HCT116 (cell line): ENCODE measurements around the gene ZNF618.

ENCODE experiments used
- ATF3 ChIP-seq: IDR thresholded peaks from 2 replicates; pipeline ENCODE4 v1.6.1; 2012
- CEBPB ChIP-seq: IDR thresholded peaks from 2 replicates; pipeline ENCODE4 v1.6.1; 2012; ENCODE audit warnings: low read depth
- CTCF ChIP-seq, 3 experiments: fragments of 200-600 bp in 1 of 3; sonication (generic) in 1 of 3; IDR thresholded peaks in 2 of 3; conservative IDR thresholded peaks in 1 of 3; 2 replicates each; pipeline ENCODE4 v1.5.1; 2012 to 2017; ENCODE audit warnings: low read depth in 2 of 3, low read length in 2 of 3, antibody characterized with exemption in 1 of 3, borderline replicate concordance in 1 of 3, control low read depth in 1 of 3, mild to moderate bottlenecking in 1 of 3, mixed read lengths in 1 of 3, mixed run types in 1 of 3, moderate library complexity in 1 of 3; ENCODE audit not compliant: insufficient read depth in 1 of 3
- ELF1 ChIP-seq: IDR thresholded peaks from 2 replicates; pipeline ENCODE4 v1.6.1; 2012; ENCODE audit warnings: low read depth, borderline replicate concordance
- EZH2 ChIP-seq: fragments of 200-600 bp; sonication (generic); IDR thresholded peaks from 2 replicates; pipeline ENCODE4 v1.6.1; 2017; ENCODE audit warnings: antibody characterized with exemption, mixed run types
- FOSL1 ChIP-seq: IDR thresholded peaks from 2 replicates; pipeline ENCODE4 v1.6.1; 2012; ENCODE audit warnings: low read depth
- MAX ChIP-seq: IDR thresholded peaks from 2 replicates; pipeline ENCODE4 v1.6.1; 2012
- POLR2A ChIP-seq: IDR thresholded peaks from 2 replicates; pipeline ENCODE4 v1.7.0; 2011; ENCODE audit warnings: borderline replicate concordance; ENCODE audit not compliant: insufficient read depth, insufficient read length; ENCODE audit errors: extremely low read depth
- POLR2AphosphoS5 ChIP-seq: IDR thresholded peaks from 2 replicates; pipeline ENCODE4 v1.6.1; 2011; ENCODE audit warnings: mild to moderate bottlenecking, low read depth, low read length, moderate library complexity
- SIN3A ChIP-seq: IDR thresholded peaks from 2 replicates; pipeline ENCODE4 v1.6.1; 2012; ENCODE audit warnings: low read depth
- SRF ChIP-seq: IDR thresholded peaks from 2 replicates; pipeline ENCODE4 v1.6.1; 2012; ENCODE audit warnings: low read depth
- TCF7L2 ChIP-seq: IDR thresholded peaks from 2 replicates; pipeline ENCODE4 v1.7.0; 2011; ENCODE audit warnings: borderline replicate concordance, inconsistent platforms; ENCODE audit not compliant: insufficient read depth, insufficient read length; ENCODE audit errors: extremely low read depth
- ZBTB33 ChIP-seq: IDR thresholded peaks from 2 replicates; pipeline ENCODE4 v1.6.1; 2011; ENCODE audit warnings: mild to moderate bottlenecking, low read length, moderate library complexity; ENCODE audit not compliant: insufficient replicate concordance; ENCODE audit errors: extremely low read depth
- ZFX ChIP-seq: fragments of 450-650 bp; IDR thresholded peaks from 2 replicates; pipeline ENCODE4 v1.6.1; 2017

- no peak for TF ChIP-seq CTCF (IDR thresholded peaks at IDR 0.05 in 2 of 3, conservative IDR thresholded peaks at IDR 0.05 in 1 of 3; ENCODE audit: borderline replicate concordance in 1 of 3, insufficient read depth in 1 of 3, low read depth in 2 of 3, low read length in 2 of 3)
- no peak for TF ChIP-seq POLR2A
- no peak for TF ChIP-seq SIN3A
- no peak for TF ChIP-seq TCF7L2
- TF ChIP-seq CEBPB: no peak
- no peak for TF ChIP-seq ELF1
- TF ChIP-seq POLR2AphosphoS5: no peak
- no peak for TF ChIP-seq ZBTB33
- no peak for TF ChIP-seq FOSL1
- TF ChIP-seq EZH2: no peak
- TF ChIP-seq MAX: no peak
- no peak for TF ChIP-seq ATF3
- no peak for TF ChIP-seq ZFX
- TF ChIP-seq SRF: no peak
Measured at GRCh38 chr9:114060070-114060469, 184.0 kb downstream of the ZNF618 start.
